SU-DHL-6 (cell line): ENCODE results near the gene ASTN2.

Experiments
- H2AFZ ChIP-seq: fragments of 200-600 bp; sonication (generic); 2 replicates; pipeline ENCODE4 v1.6.1; 2014; ENCODE audit warnings: low read depth, mild to moderate bottlenecking, moderate library complexity, mixed read lengths, antibody characterized with exemption, low read length; ENCODE audit not compliant: severe bottlenecking
- H3F3A ChIP-seq: fragments of 200-600 bp; shearing (Covaris generic); 2 replicates; pipeline ENCODE4 v1.6.0; 2016; ENCODE audit warnings: antibody characterized with exemption, mild to moderate bottlenecking; ENCODE audit not compliant: insufficient read depth
- H3K27ac ChIP-seq: fragments of 200-600 bp; sonication (generic); 2 replicates; pipeline ENCODE4 v1.5.1; 2016; ENCODE audit warnings: low read depth, mild to moderate bottlenecking, low read length, moderate library complexity, mixed read lengths
- H3K27me3 ChIP-seq: fragments of 200-600 bp; sonication (generic), shearing (Covaris generic); 2 replicates; pipeline ENCODE4 v1.6.0; 2014; ENCODE audit warnings: mild to moderate bottlenecking, low read length
- H3K36me3 ChIP-seq: fragments of 200-600 bp; sonication (generic); 2 replicates; pipeline ENCODE4 v1.6.1; 2014; ENCODE audit warnings: mild to moderate bottlenecking, low read length, mixed read lengths
- H3K4me2 ChIP-seq: fragments of 300-600, 200-600 bp; shearing (Covaris generic), sonication (generic); 2 replicates; pipeline ENCODE4 v1.6.0; 2014; ENCODE audit warnings: low read length, low read depth, mild to moderate bottlenecking; ENCODE audit not compliant: poor library complexity, severe bottlenecking
- H3K4me3 ChIP-seq: fragments of 200-600 bp; sonication (generic); 2 replicates; pipeline ENCODE4 v1.5.1; 2014; ENCODE audit warnings: antibody characterized with exemption, low read length, mild to moderate bottlenecking, mixed read lengths; ENCODE audit not compliant: insufficient read depth, poor library complexity, severe bottlenecking
- H3K79me2 ChIP-seq: fragments of 200-600 bp; sonication (generic); 2 replicates; pipeline ENCODE4 v1.6.1; 2014; ENCODE audit warnings: mild to moderate bottlenecking, low read length, moderate library complexity; ENCODE audit not compliant: insufficient read depth
- H3K9ac ChIP-seq: fragments of 200-600 bp; sonication (generic); 2 replicates; pipeline ENCODE4 v1.7.0; 2014; ENCODE audit warnings: mild to moderate bottlenecking, low read length
- H3K9me2 ChIP-seq: fragments of 200-600 bp; sonication (generic); replicated peaks from 2 replicates; pipeline ENCODE4 v1.6.1; 2014; ENCODE audit warnings: low read length; ENCODE audit not compliant: insufficient read depth
- H3K9me3 ChIP-seq: fragments of 200-600 bp; sonication (generic); 2 replicates; pipeline ENCODE4 v1.6.1; 2014; ENCODE audit warnings: low read length, mixed read lengths; ENCODE audit not compliant: insufficient read depth
- H4K20me1 ChIP-seq: fragments of 200-600 bp; sonication (generic); 2 replicates; pipeline ENCODE4 v1.6.1; 2014; ENCODE audit warnings: low read depth, mild to moderate bottlenecking, antibody characterized with exemption, low read length, moderate library complexity, mixed read lengths
- CTCF ChIP-seq: fragments of 200-600 bp; sonication (generic); IDR thresholded peaks from one replicate; pipeline ENCODE4 v1.5.1; 2017; ENCODE audit warnings: antibody characterized with exemption, mild to moderate bottlenecking, low read length, moderate library complexity; ENCODE audit not compliant: insufficient read depth, poor library complexity, severe bottlenecking
- EZH2phosphoT487 ChIP-seq: fragments of 200-600 bp; sonication (generic), shearing (Covaris generic); conservative IDR thresholded peaks from 2 replicates; pipeline ENCODE4 v1.6.1; 2018; ENCODE audit warnings: mild to moderate bottlenecking, antibody characterized with exemption, low read length, moderate library complexity, mixed read lengths

ASTN2 gene

GRCh38 chr9:116940614-116941215 lies 474.1 kb downstream of the ASTN2 start:
- Histone ChIP-seq H3K27me3 (no peaks in the 10 kb centered on the region), H3K4me3 (no peak overlapping the region), H3K79me2 (no peaks in the 10 kb centered on the region), H2AFZ (no peak overlapping the region), H3K9ac (no peak overlapping the region), H3K36me3 (no peaks in the 10 kb centered on the region), H3F3A (no peaks in the 10 kb centered on the region), H3K9me3 (no peaks in the 10 kb centered on the region), H3K9me2 (no peaks in the 10 kb centered on the region), H3K4me2 (no peak overlapping the region), H3K27ac (no peak overlapping the region), H4K20me1 (no peaks in the 10 kb centered on the region)
- no peak for TF ChIP-seq EZH2phosphoT487
- TF ChIP-seq CTCF = no peak

DNA sequence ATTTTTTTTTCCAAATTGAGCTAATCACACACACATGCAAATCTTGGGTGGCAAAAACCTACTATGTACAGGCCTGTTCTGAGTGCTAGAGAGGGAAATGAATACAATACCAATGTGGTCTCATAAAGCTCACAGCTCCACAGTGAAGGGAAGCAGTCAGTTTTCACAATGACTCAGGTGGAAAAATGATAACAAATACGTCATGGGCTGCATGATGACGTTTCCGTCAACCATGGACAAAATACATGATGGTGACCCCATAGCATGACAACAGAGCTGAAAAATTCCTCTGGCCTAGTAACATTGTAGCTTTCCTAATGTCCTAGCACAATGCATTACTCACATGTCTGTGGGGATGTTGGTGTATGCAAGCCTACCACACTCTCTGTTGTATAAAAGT lies 475.2 kb downstream of the ASTN2 start:
- TF ChIP-seq EZH2phosphoT487 (no peak), CTCF (no peak)
- Histone ChIP-seq H3K4me3 (no peak overlapping the region), H3K27me3 (no peaks in the 10 kb centered on the region), H4K20me1 (no peaks in the 10 kb centered on the region), H3K36me3 (no peaks in the 10 kb centered on the region), H2AFZ (no peak overlapping the region), H3K9me2 (no peaks in the 10 kb centered on the region), H3K4me2 (no peak overlapping the region), H3F3A (no peaks in the 10 kb centered on the region), H3K9me3 (no peaks in the 10 kb centered on the region), H3K9ac (no peak overlapping the region), H3K27ac (no peak overlapping the region), H3K79me2 (no peaks in the 10 kb centered on the region)

DNA sequence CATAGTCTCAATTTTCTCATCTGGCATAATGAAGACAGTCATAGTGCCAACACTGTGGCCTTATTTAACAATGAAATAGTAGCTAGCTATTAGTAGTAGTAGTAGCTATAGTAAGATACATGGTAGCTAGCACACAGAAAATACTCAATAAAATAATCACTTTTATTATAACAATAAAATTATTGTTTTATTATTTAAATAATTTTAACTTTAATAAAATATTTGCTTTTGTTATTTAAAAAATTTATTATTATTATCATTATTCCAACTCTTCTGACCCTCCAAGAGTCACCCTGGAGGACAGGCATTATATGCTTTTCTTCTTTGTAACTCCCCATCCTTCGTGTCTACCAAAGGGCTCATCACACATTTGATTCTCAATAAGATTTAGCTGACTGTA lies 475.7 kb downstream of the ASTN2 start:
- H3K4me2 ChIP-seq = no peak overlapping the region
- H3K9me3 ChIP-seq = no peaks in the 10 kb centered on the region
- H4K20me1 ChIP-seq = no peaks in the 10 kb centered on the region
- no peaks in the 10 kb centered on the region for H3K36me3 ChIP-seq
- H3K27ac ChIP-seq = no peak overlapping the region
- no peaks in the 10 kb centered on the region for H3K9me2 ChIP-seq
- no peaks in the 10 kb centered on the region for H3K27me3 ChIP-seq
- no peaks in the 10 kb centered on the region for H3F3A ChIP-seq
- no peak overlapping the region for H2AFZ ChIP-seq
- TF ChIP-seq EZH2phosphoT487 (no peak), CTCF (no peak)
- H3K79me2 ChIP-seq = no peaks in the 10 kb centered on the region
- no peak overlapping the region for H3K9ac ChIP-seq
- H3K4me3 ChIP-seq = no peak overlapping the region

GRCh38 chr9:116937361-116937760 lies 477.5 kb downstream of the ASTN2 start:
- no peaks in the 10 kb centered on the region for H3K9me2 ChIP-seq
- no peaks in the 10 kb centered on the region for H4K20me1 ChIP-seq
- H3K4me3 ChIP-seq = no peak overlapping the region
- no peaks in the 10 kb centered on the region for H3K9me3 ChIP-seq
- H3F3A ChIP-seq = no peaks in the 10 kb centered on the region
- no peaks in the 10 kb centered on the region for H3K27me3 ChIP-seq
- H2AFZ ChIP-seq = no peak overlapping the region
- no peak overlapping the region for H3K4me2 ChIP-seq
- H3K9ac ChIP-seq = no peak overlapping the region
- no peaks in the 10 kb centered on the region for H3K36me3 ChIP-seq
- TF ChIP-seq EZH2phosphoT487 (no peak), CTCF (no peak)
- H3K79me2 ChIP-seq = no peaks in the 10 kb centered on the region
- no peak overlapping the region for H3K27ac ChIP-seq
